Loucy (cell line): ENCODE results near the gene GDAP1L1.

Experiments used
- EZH2phosphoT487 ChIP-seq: fragments of 200-600 bp; IDR thresholded peaks from 2 replicates; pipeline ENCODE4 v1.6.1; 2018; ENCODE audit warnings: antibody characterized with exemption, mild to moderate bottlenecking, moderate library complexity, borderline replicate concordance
- TF ChIP-seq, protein P1 (sequence below): fragments of 200-600 bp; sonication (generic); conservative IDR thresholded peaks from 2 replicates; pipeline ENCODE4 v1.5.1; 2014; ENCODE audit warnings: mild to moderate bottlenecking, antibody characterized with exemption, low read length

DNA sequence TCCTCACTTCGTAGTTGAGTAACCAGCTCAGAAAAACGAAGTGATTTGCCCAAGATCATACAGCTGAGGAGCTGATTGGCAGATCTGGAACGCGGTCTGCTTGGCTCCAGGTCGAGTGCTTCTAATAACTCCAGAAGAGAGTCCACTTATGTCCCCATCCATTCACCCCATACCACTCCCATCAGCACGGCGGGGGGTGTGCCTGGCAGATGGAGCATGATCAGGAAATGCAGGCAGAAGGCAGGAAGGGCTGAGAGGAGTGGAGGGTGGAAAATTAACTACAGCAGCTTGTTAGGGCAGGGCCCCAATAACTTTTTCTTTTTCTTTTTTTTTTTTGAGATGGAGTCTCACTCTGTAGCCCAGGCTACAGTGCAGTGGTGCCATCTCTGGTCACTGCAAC is 48.9 kb downstream of the GDAP1L1 start:
- TF ChIP-seq, protein P1, sequence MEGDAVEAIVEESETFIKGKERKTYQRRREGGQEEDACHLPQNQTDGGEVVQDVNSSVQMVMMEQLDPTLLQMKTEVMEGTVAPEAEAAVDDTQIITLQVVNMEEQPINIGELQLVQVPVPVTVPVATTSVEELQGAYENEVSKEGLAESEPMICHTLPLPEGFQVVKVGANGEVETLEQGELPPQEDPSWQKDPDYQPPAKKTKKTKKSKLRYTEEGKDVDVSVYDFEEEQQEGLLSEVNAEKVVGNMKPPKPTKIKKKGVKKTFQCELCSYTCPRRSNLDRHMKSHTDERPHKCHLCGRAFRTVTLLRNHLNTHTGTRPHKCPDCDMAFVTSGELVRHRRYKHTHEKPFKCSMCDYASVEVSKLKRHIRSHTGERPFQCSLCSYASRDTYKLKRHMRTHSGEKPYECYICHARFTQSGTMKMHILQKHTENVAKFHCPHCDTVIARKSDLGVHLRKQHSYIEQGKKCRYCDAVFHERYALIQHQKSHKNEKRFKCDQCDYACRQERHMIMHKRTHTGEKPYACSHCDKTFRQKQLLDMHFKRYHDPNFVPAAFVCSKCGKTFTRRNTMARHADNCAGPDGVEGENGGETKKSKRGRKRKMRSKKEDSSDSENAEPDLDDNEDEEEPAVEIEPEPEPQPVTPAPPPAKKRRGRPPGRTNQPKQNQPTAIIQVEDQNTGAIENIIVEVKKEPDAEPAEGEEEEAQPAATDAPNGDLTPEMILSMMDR, result no peak
- TF ChIP-seq EZH2phosphoT487, result no peak
